Glutamatergic neuron (in vitro differentiated cells): Measurements from ENCODE around the gene LRRC14B. TPM values are rescaled to one million over a fixed set of nuclear protein-coding genes. Genes with fewer than 3 reads are reported as not detected.

ENCODE experiments used
- DNase-seq: peaks from one replicate; pipeline ENCODE4 v3.0.0; 2022
- H3K27ac Mint-ChIP-seq: one replicate; pipeline ENCODE4 v1.8.0; 2020; ENCODE audit warnings: mild to moderate bottlenecking, mixed read lengths, inconsistent platforms; ENCODE audit not compliant: unreplicated experiment
- H3K27me3 Mint-ChIP-seq: one replicate; pipeline ENCODE4 v1.8.0; 2020; ENCODE audit warnings: mild to moderate bottlenecking, moderate library complexity, mixed read lengths, inconsistent platforms; ENCODE audit not compliant: unreplicated experiment
- H3K36me3 Mint-ChIP-seq: one replicate; pipeline ENCODE4 v1.8.0; 2020; ENCODE audit warnings: mild to moderate bottlenecking, mixed read lengths, inconsistent platforms; ENCODE audit not compliant: unreplicated experiment
- H3K4me1 Mint-ChIP-seq: one replicate; pipeline ENCODE4 v1.8.0; 2020; ENCODE audit warnings: mild to moderate bottlenecking, low read depth, mixed read lengths, inconsistent platforms; ENCODE audit not compliant: unreplicated experiment
- H3K4me3 Mint-ChIP-seq: one replicate; pipeline ENCODE4 v1.8.0; 2020; ENCODE audit warnings: mild to moderate bottlenecking, mixed read lengths, inconsistent platforms; ENCODE audit not compliant: unreplicated experiment
- H3K9me3 Mint-ChIP-seq: one replicate; pipeline ENCODE4 v1.8.0; 2020; ENCODE audit warnings: mild to moderate bottlenecking, moderate library complexity, mixed read lengths, inconsistent platforms; ENCODE audit not compliant: unreplicated experiment
- CTCF ChIP-seq: fragments of 200-600 bp; sonication (generic); IDR thresholded peaks from one replicate; pipeline ENCODE4 v1.5.0; 2021; ENCODE audit not compliant: partially characterized antibody, unreplicated experiment
- total RNA-seq: library from RNA; stranded (reverse); fragmentation: NEBNext Ultra II Directional; extraction: Animal tissue kit (Norgen Biotek cat#: 25700); gene quantifications from one replicate; pipeline ENCODE4 v1.2.1, GENCODE V29; 2021; ENCODE audit not compliant: unreplicated experiment

The LRRC14B gene
- total RNA-seq, 1 donor from 2014 or later: not detected

- TF ChIP-seq CTCF: no peak
- no peak overlapping the region for H3K4me3 Mint-ChIP-seq
Observed at GRCh38 chr5:174876-175465, 16.3 kb upstream of the LRRC14B start.

GRCh38 chr5:176296-176823 is 14.9 kb upstream of the LRRC14B start:
- DNase-seq: no peak
- no peak for TF ChIP-seq CTCF
- Mint-ChIP-seq H3K27ac (no peak overlapping the region), H3K27me3 (peaks cover 6% of the 10 kb centered on the region), H3K36me3 (no peaks in the 10 kb centered on the region), H3K9me3 (peaks cover 6% of the 10 kb centered on the region), H3K4me1 (no peaks in the 10 kb centered on the region), H3K4me3 (no peak overlapping the region)

More at GRCh38 chr5:174876-175465, 16.3 kb upstream of the LRRC14B start:
- H3K36me3 Mint-ChIP-seq: no peaks in the 10 kb centered on the region
- peaks cover 8% of the 10 kb centered on the region for H3K9me3 Mint-ChIP-seq
- H3K4me1 Mint-ChIP-seq: no peaks in the 10 kb centered on the region
- peaks cover 6% of the 10 kb centered on the region for H3K27me3 Mint-ChIP-seq
- H3K27ac Mint-ChIP-seq: no peak overlapping the region
- DNase-seq: peak; percentile 5

- Mint-ChIP-seq H3K27me3 (peaks cover 4% of the 10 kb centered on the region), H3K36me3 (no peaks in the 10 kb centered on the region), H3K4me1 (no peaks in the 10 kb centered on the region), H3K27ac (no peak overlapping the region), H3K4me3 (no peak overlapping the region), H3K9me3 (peaks cover 5% of the 10 kb centered on the region)
- no peak for DNase-seq
- no peak for TF ChIP-seq CTCF
Observed at GRCh38 chr5:178110-178509, 13.2 kb upstream of the LRRC14B start.

- no peak overlapping the region for H3K4me3 Mint-ChIP-seq
- H3K27ac Mint-ChIP-seq: no peak overlapping the region
Observed at GRCh38 chr5:179401-179800, 11.9 kb upstream of the LRRC14B start.

More at GRCh38 chr5:179401-179800, 11.9 kb upstream of the LRRC14B start:
- TF ChIP-seq CTCF: no peak
- DNase-seq: no peak
- Mint-ChIP-seq H3K9me3 (peaks cover 5% of the 10 kb centered on the region), H3K4me1 (no peaks in the 10 kb centered on the region), H3K27me3 (no peaks in the 10 kb centered on the region), H3K36me3 (no peaks in the 10 kb centered on the region)
